ENCODE data around the gene ERC2.

Gene ERC2

GRCh38 chr3:55904716-55905115 lies 563.6 kb downstream of the ERC2 start:
- DNase-seq = no peak

GRCh38 chr3:55903680-55904079 lies 564.6 kb downstream of the ERC2 start:
- DNase-seq = no peak

- no peak for DNase-seq
Observed at GRCh38 chr3:55902221-55902900, 565.9 kb downstream of the ERC2 start.

GRCh38 chr3:55899887-55900286 lies 568.4 kb downstream of the ERC2 start:
- DNase-seq = no peak

- no peak for DNase-seq
Observed at GRCh38 chr3:55897573-55898224, 570.6 kb downstream of the ERC2 start.

GRCh38 chr3:55895897-55896566 lies 572.2 kb downstream of the ERC2 start:
- no peak for DNase-seq

GRCh38 chr3:55894605-55895004 lies 573.7 kb downstream of the ERC2 start:
- DNase-seq = no peak

- DNase-seq = no peak
Observed at GRCh38 chr3:55893045-55893664, 575.1 kb downstream of the ERC2 start.

GRCh38 chr3:55891106-55891505 lies 577.2 kb downstream of the ERC2 start:
- DNase-seq = no peak

- DNase-seq = no peak
Observed at GRCh38 chr3:55888282-55888885, 579.9 kb downstream of the ERC2 start.

GRCh38 chr3:55885721-55886120 lies 582.5 kb downstream of the ERC2 start:
- DNase-seq = no peak

- no peak for DNase-seq
Observed at GRCh38 chr3:55884491-55885285, 583.6 kb downstream of the ERC2 start.

- no peak for DNase-seq
Observed at GRCh38 chr3:55884066-55884465, 584.2 kb downstream of the ERC2 start.

GRCh38 chr3:55882006-55882405 lies 586.3 kb downstream of the ERC2 start:
- DNase-seq = no peak

- no peak for DNase-seq
Observed at GRCh38 chr3:55880357-55880756, 587.9 kb downstream of the ERC2 start.

- DNase-seq = no peak
Observed at GRCh38 chr3:55879901-55880331, 588.4 kb downstream of the ERC2 start.

- no peak for DNase-seq
Observed at GRCh38 chr3:55877703-55878102, 590.6 kb downstream of the ERC2 start.

- DNase-seq = no peak
Observed at GRCh38 chr3:55876560-55876959, 591.7 kb downstream of the ERC2 start.

- DNase-seq = no peak
Observed at GRCh38 chr3:55875113-55875512, 593.2 kb downstream of the ERC2 start.

- DNase-seq = no peak
Observed at GRCh38 chr3:55873523-55874254, 594.6 kb downstream of the ERC2 start.

GRCh38 chr3:55870594-55870993 lies 597.7 kb downstream of the ERC2 start:
- DNase-seq = no peak

- DNase-seq = peak; percentile 42
Observed at GRCh38 chr3:55868347-55868746, 599.9 kb downstream of the ERC2 start.

Measured in hippocampal formation (tissue), 2 donors.